ENCODE results near the gene YPEL2. TPM values are rescaled to one million over a fixed set of nuclear protein-coding genes. Genes with fewer than 3 reads are reported as not detected.
"Not testable (repeated sequence)": the region's sequence is repeated elsewhere in the genome, so short reads cannot be mapped to it uniquely, and the experiment has no call there.

Gene YPEL2
- 10 to 100 TPM; 35.5 to 47.1 (median 40.6) TPM for total RNA-seq

DNA sequence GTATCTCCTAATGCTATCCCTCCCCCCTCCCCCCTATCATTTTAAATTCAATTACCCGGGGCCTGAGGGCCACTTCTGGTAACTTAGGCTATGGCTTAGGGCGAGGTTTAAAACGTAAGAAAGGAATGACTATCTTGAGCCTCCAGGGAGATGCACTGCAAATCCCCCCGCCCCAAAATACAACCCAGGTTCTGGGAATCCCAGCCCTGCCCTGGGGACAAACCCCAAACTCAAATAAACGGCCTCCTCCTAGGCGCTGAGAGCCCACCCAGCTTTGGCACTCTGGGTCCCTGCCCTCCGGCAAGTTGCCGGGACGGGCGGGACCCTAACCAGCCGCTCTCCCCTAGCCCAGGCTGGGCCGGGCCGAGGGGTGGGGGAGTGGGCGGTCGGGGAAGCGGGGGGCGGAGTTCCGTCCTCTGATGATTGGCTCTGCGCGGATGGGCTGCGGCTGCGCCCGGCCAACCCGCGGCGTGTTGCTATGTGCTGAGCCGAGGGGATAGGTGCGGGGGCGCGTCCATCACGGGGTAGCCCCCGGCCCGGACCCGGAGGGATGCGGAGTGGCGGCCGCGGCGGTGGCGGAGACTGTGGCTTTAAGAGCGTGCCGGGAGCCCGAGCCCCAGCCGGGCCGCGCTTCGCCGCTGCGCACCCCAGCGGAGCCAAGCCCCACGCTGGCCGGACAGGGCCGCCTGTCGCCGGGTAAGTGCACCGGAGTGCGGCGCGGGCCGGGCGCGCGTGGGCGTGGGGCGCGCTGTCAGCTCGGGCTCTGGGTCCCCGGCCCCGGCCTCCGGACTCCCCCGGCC is at the start of gene YPEL2:
TSS of gene YPEL2 (plus strand) at position 527 of the 800 bp plus-strand sequence. CDS start 21,755 bp downstream, outside the sequence.
- WGBS, 2 donors (ENCODE audit: low coverage in 1 of 2) = 0% methylated on average over 1 of the region's 71 CpGs; no CpG with 5 or more reads in 1 of the 2 donors
- Histone ChIP-seq H3K9me3 (no peaks in the 10 kb centered on the region), H3K27ac (peak within 1 kb of the TSS; percentile 95 to 99 (median 98)), H3K4me1 (peaks cover 6 to 69% (median 40%) of the 10 kb centered on the region in 3 donors), H3K27me3 (no peaks in the 10 kb centered on the region), H3K4me3 (peak within 1 kb of the TSS; percentile 72 to 98), H3K36me3 (no peaks in the 10 kb centered on the region)
- TF ChIP-seq POLR2AphosphoS5 (IDR thresholded peaks at IDR 0.05) (peak; percentile 78), EP300 (IDR thresholded peaks at IDR 0.05) (no peak), POLR2A (IDR thresholded peaks at IDR 0.05) (peak; percentile 81 to 90)
- TF ChIP-seq, protein P1, sequence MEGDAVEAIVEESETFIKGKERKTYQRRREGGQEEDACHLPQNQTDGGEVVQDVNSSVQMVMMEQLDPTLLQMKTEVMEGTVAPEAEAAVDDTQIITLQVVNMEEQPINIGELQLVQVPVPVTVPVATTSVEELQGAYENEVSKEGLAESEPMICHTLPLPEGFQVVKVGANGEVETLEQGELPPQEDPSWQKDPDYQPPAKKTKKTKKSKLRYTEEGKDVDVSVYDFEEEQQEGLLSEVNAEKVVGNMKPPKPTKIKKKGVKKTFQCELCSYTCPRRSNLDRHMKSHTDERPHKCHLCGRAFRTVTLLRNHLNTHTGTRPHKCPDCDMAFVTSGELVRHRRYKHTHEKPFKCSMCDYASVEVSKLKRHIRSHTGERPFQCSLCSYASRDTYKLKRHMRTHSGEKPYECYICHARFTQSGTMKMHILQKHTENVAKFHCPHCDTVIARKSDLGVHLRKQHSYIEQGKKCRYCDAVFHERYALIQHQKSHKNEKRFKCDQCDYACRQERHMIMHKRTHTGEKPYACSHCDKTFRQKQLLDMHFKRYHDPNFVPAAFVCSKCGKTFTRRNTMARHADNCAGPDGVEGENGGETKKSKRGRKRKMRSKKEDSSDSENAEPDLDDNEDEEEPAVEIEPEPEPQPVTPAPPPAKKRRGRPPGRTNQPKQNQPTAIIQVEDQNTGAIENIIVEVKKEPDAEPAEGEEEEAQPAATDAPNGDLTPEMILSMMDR (IDR thresholded peaks at IDR 0.05) = peak in 2 of 4 experiments; percentile 17 to 20
- peak; percentile 95 for ATAC-seq

DNA sequence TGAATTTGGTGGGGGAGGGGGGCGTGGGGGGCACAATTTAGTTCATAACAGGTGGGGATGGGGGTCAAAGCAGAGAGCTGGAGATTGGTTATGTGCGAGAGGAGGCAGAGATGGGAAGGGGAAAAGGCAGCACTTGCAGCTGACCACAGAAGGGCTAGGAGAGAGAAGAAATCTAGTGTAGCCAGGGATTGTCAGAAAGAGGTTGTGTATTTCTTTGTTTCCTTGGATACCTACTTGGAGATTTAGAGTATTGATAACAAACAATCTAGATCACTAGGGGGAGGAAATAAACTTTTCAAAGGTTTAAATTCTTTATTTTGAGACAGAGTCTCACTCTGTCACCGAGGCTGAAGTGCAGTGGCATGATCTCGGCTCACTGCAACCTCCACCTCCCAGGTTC is 47.1 kb upstream of the YPEL2 start:
- Histone ChIP-seq H3K4me3 (no peak overlapping the region), H3K27ac (no peak overlapping the region), H3K9me3 (no peaks in the 10 kb centered on the region), H3K27me3 (no peaks in the 10 kb centered on the region), H3K36me3 (no peaks in the 10 kb centered on the region), H3K4me1 (no peaks in the 10 kb centered on the region)
- TF ChIP-seq, protein P1 (IDR thresholded peaks at IDR 0.05) = no peak
- TF ChIP-seq EP300 (IDR thresholded peaks at IDR 0.05) (no peak), POLR2A (IDR thresholded peaks at IDR 0.05) (no peak), POLR2AphosphoS5 (IDR thresholded peaks at IDR 0.05) (no peak)
- no peak for ATAC-seq
- WGBS, 2 donors (ENCODE audit: low coverage in 1 of 2) = 54 to 73% methylated on average over 3 to 4 of the region's 4 CpGs

GRCh38 chr17:59287452-59287851 is 44.0 kb upstream of the YPEL2 start:
- WGBS, 2 donors (ENCODE audit: low coverage in 1 of 2) = 50 to 67% methylated on average over 1 of the region's 1 CpG
- TF ChIP-seq POLR2AphosphoS5 (IDR thresholded peaks at IDR 0.05) = no peak
- TF ChIP-seq EP300 (IDR thresholded peaks at IDR 0.05) = no peak
- TF ChIP-seq, protein P1 (IDR thresholded peaks at IDR 0.05) = no peak
- no peak for TF ChIP-seq POLR2A (IDR thresholded peaks at IDR 0.05)
- Histone ChIP-seq H3K36me3 (no peaks in the 10 kb centered on the region), H3K9me3 (no peaks in the 10 kb centered on the region), H3K4me3 (no peak overlapping the region), H3K27me3 (no peaks in the 10 kb centered on the region), H3K4me1 (no peaks in the 10 kb centered on the region), H3K27ac (no peak overlapping the region)
- ATAC-seq = peak; percentile 34

- Histone ChIP-seq H3K36me3 (no peaks in the 10 kb centered on the region), H3K9me3 (no peaks in the 10 kb centered on the region), H3K27ac (no peak overlapping the region), H3K27me3 (no peaks in the 10 kb centered on the region), H3K4me3 (no peak overlapping the region), H3K4me1 (no peaks in the 10 kb centered on the region)
- whole genome bisulfite sequencing, 2 donors (ENCODE audit: low coverage in 1 of 2) = 77 to 79% methylated on average over 3 of the region's 3 CpGs
- TF ChIP-seq POLR2A (IDR thresholded peaks at IDR 0.05) (no peak), POLR2AphosphoS5 (IDR thresholded peaks at IDR 0.05) (no peak), EP300 (IDR thresholded peaks at IDR 0.05) (no peak)
- TF ChIP-seq, protein P1 (IDR thresholded peaks at IDR 0.05) = no peak
- ATAC-seq = no peak
Observed at GRCh38 chr17:59287891-59288290, 43.6 kb upstream of the YPEL2 start.

DNA sequence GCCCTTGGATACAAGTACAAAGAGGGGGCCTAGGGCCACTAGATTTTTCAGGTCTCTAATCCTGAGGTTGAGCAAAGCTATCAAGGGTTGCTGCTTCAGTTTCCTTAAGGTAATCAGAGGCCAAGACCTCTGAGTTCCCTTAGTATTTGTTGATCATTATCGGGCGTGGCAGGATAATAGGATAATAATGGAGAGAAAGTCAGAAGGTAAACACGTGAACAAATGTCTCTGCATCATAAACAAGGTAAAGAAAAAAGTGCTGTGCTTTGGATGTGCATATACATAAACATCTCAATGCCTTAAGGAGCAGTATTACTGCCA is 41.5 kb upstream of the YPEL2 start:
- H3K27ac ChIP-seq = no peak overlapping the region
- 69 to 80% methylated on average over 1 to 3 of the region's 3 CpGs for WGBS, 2 donors (ENCODE audit: low coverage in 1 of 2)
- TF ChIP-seq, protein P1 (IDR thresholded peaks at IDR 0.05) = no peak
- no peak for TF ChIP-seq POLR2AphosphoS5 (IDR thresholded peaks at IDR 0.05)
- TF ChIP-seq EP300 (IDR thresholded peaks at IDR 0.05) = no peak
- no peak for TF ChIP-seq POLR2A (IDR thresholded peaks at IDR 0.05)
- H3K27me3 ChIP-seq = no peaks in the 10 kb centered on the region
- no peaks in the 10 kb centered on the region for H3K9me3 ChIP-seq
- H3K4me1 ChIP-seq = no peaks in the 10 kb centered on the region
- H3K4me3 ChIP-seq = no peak overlapping the region
- no peak for ATAC-seq
- no peaks in the 10 kb centered on the region for H3K36me3 ChIP-seq

DNA sequence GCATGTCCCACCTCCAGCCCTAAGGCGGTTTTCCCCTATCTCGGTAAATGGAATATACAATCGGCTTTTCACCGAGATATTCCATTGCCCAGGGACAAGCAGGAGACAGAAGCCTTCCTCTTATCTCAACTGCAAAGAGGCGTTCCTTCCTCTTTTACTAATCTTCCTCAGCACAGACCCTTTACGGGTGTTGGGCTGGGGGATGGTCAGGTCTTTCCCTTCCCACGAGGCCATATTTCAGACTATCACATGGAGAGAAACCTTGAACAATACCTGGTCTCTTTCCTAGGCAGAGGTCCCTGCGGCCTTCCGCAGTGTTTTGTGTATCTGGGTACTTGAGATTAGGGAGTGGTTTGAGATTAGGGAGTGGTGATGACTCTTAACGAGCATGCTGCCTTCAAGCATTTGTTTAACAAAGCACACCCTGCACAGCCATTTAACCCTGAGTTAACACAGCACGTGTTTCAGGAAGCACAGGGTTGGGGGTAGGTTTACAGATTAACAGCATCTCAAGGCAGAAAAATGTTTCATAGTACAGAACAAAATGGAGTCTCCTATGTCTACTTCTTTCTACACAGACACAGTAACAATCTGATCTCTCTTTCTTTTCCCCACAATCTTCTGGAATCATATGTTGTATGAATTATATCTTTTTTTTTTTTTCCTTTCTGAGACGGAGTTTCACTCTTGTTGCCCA is 41.0 kb upstream of the YPEL2 start:
- WGBS, 2 donors (ENCODE audit: low coverage in 1 of 2) = 35 to 41% methylated on average over 11 to 12 of the region's 12 CpGs
- not testable (repeated sequence) for H3K36me3 ChIP-seq, H3K27me3 ChIP-seq, H3K4me3 ChIP-seq, H3K9me3 ChIP-seq, ATAC-seq, H3K27ac ChIP-seq, H3K4me1 ChIP-seq
